Activated naive CD4-positive, alpha-beta T cell treated with Interleukin-2 at 50 U/mL for 16 hours (primary cell): ENCODE results near the gene KDM4C.
"Not testable (repeated sequence)": the region's sequence is repeated elsewhere in the genome, so short reads cannot be mapped to it uniquely, and the experiment has no call there.

ENCODE experiments used
- DNase-seq: peaks from one replicate; pipeline ENCODE4 v3.0.0-alpha.2; 2020

The KDM4C gene

DNA sequence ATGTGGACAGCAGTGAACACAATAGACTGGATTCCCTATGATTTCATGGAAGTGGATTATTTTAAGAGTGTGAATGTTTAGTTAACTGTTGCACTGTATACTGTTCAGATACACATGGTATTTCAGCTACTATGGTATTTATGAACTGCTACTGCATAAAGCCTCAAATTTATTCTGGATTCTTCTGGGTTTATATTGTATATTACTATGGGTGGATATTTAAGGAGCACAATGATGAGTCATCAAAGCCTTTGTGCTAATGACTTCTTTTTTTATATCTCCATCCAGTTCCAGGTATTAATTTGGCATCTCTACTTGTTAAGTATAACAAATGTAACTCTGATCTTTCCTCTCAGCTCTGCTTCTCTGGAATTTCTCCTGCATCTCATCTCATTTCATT, 6.8 kb downstream of the KDM4C start:
- no peak for DNase-seq

DNA sequence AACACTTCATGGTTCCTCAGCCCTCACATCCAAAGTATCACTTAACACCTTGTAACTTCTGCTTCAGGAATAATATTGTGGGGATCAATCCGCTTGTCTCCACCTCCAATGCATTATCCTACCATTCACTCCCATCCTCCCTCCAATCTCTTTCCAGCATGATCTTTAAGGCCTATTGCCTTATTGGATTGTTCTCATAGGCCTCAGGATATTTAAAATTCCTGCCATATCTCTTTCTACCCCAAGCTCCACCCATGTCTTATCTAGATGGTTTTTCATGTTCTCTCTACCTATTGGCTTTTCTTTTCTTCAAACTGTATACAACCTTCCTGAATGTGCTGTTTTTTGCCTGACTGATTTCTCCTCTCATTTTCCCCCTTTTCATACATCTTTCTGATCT, 7.2 kb downstream of the KDM4C start:
- no peak for DNase-seq

DNA sequence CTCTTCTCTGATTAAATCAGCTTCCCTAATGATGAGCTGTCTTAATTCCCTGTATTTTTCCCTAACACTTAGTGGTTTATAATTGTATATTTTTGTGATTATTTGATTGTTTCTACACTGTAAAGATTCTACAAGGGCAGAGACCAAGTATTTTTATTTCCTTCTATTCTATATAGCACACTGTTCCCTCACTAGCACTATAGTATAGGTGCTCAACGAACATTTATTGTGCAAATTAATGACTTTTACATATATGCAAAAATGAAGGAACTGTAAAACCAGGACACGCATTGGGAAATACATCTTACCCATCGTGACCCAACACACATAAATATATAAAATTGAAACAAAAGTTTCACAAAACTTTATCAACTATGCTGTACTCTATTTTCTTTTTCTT, 7.6 kb downstream of the KDM4C start:
- DNase-seq: no peak

DNA sequence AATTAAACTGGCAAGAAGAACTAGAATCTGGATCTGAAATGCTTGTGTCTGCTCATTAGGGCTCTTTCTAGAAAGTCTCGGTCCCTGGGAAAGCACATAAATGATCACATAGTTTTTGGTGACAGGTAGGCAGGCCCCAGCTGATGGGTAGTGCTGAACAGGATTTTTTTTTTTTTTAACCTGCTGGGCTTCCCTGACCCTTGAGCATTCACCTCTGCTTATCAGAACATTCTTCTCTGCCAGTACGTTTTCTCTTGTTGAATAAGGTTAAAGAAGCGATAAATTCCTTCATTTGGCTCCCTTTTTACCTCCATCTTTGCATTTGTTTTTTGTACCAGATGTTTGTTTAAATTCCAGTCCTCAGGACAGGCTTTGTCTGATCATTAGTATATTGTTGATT, 8.8 kb downstream of the KDM4C start:
- DNase-seq: no peak

DNA sequence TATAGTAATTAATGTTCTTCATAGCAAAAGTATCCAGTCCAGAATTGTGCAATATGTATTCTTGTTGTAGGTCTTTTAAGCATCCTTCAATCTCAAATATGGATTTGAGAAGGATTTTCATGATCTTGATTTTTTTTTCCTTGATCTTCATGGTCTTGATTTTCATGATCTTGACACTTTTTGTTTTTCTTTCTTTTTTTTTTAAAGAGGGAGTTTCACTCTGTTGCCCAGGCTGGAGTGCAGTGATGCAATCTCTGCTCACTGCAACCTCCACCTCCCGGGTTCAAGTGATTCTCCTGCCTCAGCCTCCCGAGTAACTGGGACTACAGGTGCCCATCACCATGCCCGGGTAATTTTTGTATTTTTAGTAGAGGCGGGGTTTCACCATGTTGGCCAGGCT, 10.8 kb downstream of the KDM4C start:
- DNase-seq: not testable (repeated sequence)

DNA sequence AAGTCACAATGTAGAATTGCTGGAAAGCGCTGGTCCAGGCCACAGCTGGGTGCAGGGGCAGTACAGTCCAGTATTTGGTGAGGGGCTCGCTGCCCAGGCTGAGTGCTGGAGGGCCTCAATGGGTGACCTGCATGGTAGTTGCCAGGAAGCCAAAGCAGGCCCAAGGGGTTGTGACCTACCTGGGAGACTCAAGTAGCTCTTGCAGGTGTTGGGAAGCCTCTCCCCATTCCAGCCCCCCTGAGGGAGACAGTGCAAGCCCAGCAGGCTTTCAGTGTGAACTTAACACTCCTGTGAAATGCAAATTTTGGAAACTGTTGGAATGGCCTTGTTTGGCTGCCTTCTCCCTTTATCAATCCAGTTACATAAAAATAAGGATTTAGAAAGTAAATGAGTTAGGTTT, 13.9 kb downstream of the KDM4C start:
- DNase-seq: no peak

DNA sequence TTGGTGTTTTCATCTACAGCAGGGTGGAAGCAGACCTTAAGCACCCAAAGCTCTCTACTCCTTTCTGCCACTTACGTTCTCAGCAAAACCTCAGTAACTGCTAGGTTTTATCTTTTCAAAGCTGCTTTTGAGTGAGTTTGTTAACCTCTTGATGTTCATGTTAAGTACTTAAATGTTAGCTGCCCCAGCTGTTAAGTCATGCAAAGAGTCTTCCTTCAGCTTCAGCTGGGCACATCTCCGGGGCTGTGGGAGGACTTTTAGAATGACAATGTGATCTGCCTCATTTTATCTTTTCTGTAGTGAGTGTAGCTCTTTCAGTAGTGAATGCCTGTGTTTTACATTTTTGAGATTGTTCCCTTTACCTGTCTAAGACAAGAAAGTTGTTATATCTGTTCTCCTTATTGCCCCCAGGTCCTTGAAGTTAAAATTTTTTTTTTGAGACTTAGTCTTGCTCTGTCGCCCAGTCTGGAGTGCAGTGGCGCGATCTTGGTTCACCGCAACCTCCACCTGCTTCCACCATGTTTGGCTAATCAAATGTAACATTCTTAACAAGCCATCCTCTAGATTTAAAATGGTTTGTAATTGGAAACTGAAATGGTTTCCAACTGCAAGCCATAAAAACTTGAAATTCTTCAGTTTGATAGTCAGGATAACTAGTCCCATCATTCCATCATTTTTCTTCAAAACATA, 19.6 kb downstream of the KDM4C start:
- no peak for DNase-seq

DNA sequence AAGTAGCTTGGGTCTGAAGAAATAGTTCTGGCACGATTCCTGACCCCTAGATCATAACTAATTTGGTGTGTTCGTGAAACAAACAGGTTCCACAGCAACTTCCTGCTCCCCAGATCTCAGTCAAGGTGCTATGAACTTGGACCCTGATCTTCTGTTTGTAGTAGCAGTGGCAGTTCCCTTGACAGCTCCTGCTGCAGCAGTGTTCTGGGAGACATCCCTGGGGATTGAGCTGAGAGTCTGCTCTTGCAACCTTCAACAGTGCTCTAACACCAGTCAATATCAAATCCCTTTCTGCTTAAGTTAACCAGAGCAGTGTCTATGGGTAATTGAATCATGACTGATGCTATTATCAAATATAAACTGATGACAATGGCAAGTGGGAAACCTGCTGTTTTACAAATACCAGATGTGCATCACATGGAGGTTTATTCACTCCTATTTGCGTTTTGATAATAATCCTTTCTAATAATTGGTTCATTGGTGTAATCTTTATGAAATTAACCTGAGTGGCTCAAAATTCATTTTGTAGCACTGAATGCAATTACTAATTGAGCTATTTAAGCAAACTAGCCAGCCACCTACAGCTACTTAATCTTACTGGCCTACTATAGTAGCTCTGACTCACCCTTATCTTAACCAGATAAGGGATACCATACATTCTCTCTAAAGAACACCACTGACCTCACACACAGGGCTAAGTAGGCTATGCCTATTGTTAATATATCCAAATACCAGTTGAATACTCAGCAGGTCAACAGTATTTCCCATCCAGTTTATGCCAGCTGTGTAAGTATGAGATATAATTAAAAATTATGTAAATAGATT, 21.9 kb downstream of the KDM4C start:
- no peak for DNase-seq

DNA sequence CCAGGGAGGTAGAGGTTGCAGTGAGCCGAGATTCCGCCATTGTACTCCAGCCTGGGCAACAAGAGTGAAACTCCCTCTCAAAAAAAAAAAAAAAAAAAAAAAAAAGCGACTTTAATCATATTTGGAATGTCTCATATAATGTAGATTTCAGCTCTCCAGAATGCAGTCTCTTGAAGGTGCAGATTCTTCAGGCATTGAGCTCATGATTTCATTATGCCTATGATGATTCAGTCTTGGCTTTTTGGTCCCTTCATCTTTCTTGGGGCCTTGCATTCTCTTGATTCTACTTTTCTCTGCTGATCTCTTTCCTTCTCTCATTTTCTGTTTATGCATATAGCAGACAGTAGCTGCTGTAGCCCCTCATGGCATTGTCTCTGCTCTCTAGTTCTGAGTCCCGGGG, 22.9 kb downstream of the KDM4C start:
- DNase-seq: no peak

DNA sequence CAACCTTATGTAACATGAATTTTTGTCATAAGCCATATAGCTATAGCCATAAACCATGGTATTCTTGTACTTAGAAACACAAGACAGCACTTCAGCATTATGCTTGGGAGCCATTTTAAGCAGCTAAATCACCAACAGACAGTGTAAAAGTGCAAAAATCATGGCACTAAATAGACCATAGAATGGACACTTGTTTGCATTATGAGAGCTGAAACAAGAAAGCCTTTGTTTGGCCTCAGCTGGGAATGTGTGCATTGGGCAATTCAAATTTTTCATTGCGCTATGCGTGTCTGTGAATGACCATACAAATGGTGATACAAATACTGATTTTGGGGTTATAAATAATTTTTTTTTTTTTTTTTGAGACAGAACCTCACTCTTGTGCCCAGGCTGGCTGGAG, 23.7 kb downstream of the KDM4C start:
- DNase-seq: no peak

DNA sequence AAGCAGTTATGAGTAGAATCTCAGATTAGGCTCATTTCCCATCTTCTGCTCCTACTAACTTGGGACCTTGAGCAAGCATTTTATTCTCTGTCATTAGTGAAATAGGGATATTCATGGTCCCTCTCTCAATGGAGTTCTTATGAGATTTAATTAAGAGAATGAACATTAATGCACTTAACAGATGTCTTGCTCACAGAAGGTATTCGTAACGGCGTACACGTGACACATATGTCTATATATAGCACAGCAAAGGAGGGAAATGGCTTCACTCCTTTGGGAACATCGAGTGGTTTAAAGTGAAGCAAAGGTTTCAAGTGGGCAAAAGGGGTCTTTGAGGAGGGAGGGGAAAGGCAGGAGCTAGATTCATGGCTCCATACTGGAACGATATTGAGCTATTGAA, 24.6 kb downstream of the KDM4C start:
- no peak for DNase-seq

DNA sequence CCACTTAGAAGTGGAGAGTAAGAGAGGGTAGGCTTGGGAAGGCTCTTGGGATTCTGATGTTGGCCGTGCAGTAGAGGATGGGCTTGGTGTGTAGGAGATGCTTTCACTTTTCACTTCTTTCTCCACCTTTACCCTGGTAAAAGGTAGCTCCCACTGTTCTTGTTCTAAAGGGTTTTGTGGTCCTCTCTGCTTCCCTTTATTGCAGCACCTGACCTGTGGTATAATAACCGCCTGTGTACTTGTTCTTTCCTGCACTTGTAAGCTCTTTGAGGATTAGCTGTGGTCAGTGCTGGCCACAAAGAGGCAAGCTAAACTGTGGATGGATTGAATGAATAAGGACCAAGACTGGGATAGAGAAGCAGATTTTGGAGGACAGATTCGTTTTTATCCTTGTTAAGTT, 25.2 kb downstream of the KDM4C start:
- DNase-seq: no peak

DNA sequence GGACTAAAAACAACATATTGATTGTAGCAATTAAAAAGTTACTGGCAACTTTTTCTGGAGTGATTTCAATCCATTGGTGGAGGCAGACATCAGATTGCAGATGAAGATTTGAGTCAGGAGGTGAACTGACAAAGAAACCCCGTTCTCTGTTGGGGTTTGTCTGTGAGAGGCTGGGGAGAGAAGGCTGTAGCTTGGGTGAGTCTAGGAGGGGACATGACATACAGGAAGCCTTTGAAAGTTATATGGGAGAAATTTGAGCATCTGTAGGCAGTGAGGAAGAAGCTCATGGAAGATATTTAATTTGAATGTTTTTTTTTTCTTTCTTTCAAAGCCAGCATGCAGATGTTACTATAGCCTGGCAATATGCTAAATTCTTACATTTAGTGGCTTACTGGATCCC, 26.0 kb downstream of the KDM4C start:
- no peak for DNase-seq

DNA sequence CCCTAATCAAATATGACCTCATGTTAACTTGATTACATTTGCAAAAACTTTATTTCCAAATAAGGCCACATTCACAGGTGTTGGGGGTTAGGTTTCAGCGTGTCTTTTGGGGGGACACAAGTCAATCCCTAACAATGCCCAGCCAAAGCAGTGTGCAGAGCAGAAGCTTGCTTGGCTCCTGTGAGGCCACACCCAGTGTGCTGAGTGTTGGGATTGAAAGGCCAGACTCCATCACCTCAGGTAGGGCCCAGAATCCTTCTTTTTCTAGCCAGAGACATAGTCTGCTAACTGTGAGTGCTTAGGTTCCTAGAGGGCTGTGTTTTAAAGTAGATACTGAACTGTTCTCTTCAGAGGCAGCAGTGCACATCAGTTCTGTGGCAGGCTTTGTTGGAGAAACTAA, 27.9 kb downstream of the KDM4C start:
- DNase-seq: no peak

DNA sequence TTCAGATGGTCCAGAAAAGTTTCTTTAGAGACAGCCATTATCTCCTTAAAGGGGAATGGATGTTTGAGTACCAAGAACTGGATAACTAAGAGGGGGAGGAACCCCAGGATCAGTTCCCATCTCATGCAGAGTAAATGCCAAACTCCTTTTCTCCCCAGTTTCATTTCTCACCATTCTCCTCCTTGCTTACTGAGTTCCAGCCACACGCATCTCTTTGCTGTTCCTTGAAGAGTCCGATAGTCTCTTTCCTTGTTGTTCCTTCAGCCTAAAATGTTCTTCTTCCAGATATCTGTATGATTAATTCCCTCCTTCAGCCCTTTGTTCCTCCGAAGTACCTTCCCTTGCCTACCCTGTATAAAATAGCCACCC, 30.0 kb downstream of the KDM4C start:
- no peak for DNase-seq

DNA sequence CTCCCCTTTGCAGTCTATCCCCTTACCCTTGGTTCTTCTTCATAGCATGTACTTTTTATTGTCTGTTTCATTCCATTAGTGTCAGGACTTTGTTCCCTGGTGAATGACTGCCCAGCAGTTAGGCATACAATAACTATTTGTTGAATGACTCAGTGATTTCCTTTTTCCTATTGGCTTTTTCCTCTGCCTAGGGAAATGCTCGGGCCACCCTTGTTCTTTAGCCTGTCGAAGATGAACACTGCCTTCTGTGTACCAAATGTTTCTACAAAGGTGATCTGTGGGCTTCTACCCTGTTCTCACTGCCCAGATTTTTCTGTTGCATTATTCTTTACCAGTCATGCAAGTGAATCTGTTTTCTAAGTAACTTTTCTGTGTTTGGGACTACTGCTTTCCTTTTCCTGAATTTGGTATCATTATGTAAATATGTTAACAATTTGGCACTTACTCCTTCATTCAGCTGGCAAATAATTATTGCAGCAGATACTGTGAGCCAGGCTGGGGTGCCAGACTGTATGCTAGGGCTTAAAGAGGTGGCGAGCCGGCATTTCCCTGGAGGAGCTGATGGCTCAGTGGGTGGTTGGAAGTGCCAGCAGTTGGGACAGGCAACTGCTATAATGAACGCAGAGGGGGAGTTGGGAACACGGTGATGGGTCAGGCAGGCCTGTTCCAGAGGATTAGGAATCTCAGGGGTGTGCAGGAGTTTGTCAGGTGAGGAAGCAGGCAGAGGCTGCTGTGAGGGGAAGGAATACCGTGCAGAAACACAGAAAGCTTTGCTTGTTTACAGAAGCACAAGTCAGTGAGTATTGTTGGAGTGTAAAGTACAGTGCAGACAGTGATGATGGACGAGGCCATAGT, 30.6 kb downstream of the KDM4C start:
- no peak for DNase-seq

DNA sequence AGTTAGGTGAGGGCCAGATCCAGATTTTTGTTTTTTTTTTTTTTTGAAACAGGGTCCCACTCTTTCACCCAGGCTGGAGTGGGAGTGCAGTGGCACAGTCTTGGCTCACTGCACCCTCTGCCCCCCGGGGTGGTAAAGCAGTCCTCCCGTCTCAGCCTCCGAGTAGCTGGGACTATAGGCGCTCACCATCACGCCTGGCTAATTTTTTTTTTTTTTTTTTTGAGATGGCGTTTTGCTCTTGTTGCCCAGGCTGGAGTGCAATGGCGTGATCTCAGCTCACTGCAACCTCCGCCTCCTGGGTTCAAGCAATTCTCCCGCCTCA, 31.2 kb downstream of the KDM4C start:
- not testable (repeated sequence) for DNase-seq

DNA sequence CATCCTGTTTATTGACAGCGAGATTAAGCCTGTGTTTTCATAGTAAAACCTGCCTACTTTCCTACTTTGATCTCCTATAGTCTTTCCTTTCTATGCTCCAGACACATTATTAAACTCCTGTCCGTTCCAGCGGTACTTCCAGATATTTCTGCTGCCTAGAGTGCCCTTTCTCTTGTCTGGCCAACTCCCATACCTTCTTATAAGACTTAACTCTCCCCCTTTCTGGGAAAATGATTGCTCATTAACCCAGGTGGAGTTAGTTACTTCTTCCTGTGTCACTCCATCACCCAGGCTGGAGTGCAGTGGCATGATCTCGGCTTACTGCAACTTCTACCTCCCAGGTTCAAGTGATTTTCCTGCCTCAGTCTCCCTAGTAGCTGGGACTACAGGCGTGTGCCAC, 33.1 kb downstream of the KDM4C start:
- DNase-seq: no peak

DNA sequence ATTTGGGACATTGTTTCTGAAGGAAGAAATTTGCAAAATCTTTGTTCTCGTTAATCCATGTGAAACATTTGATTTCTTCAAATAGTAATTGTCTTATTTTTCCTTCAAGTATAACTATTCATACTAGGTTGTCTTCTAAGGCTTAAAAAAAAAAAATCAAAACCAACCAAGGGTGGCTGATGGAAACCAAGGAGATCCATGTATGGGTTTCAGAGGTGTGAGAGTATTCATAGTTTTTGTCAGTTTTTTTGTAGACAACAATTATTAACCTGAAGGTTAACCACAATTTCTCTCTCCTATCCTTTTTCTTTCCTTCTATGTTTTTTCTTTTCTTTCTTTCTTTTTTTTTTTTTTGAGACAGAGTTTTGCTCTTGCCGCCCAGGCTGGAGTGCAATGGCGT, 35.4 kb downstream of the KDM4C start:
- no peak for DNase-seq

DNA sequence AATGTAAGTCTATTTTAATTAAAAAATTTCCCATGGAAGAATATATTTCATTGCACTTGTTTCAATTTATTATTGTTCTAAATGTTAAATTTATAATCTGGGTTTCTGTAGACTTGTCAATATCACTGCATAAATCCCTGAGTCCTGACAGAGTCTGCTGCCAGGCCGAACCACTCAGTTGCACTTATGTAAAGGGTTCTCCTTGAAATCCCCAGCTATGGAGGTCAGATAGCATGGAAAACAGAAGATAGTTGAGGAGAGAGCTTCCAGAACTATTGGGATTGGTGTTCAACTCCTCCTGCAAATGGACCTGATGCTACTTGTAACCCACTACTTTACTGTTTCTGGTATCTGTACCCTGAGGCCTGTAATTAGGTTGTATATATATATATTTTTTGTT, 37.2 kb downstream of the KDM4C start:
- no peak for DNase-seq

DNA sequence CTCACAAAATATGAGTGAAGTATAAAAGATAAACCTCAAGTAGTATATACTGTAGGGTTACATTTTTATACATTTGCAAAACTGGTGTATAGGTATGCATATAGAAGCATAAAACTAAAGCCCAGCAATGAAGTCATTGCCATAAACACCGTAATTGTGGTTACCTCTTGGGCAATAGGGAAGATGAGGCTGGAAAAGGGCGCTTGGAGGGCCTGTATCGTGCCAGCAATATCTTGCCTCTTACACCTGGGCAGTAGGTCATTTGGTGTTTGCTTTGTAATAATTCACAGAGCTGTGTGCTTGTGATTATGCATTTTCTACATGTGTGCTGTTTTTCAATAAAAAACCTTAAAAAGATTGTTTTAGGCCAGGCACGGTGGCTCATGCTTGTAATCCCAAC, 45.2 kb downstream of the KDM4C start:
- no peak for DNase-seq

DNA sequence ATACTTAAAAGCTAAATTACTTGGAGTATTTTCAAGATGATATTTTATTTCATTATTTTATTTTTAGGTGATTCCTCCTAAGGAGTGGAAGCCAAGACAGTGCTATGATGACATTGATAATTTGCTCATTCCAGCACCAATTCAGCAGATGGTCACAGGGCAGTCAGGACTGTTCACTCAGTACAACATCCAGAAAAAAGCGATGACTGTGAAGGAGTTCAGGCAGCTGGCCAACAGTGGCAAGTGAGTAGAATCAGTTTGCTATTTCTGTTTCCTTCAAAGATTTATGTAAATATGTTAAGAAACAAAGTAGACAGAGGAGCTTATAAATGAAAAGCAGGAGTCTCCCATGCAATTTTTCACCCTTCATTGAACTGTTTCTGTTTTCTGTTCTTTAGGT, 47.8 kb downstream of the KDM4C start:
- DNase-seq: no peak

DNA sequence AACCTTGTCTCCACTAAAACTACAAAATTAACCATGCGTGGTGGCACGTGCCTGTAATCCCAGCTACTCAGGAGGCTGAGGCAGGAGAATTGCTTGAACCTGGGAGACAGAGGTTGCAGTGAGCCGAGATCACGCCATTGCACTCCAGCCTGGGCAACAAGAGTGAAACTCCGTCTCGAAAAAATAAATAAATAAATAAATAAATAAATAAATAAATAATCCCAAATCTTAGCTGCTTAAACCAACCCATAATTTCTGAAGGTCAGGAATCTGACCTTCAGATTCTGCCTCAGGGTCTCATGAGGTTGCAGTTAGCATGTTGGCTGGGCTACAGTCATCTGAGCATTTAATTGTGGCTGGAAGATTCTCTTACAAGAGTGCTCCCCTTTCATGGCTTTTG, 48.5 kb downstream of the KDM4C start:
- not testable (repeated sequence) for DNase-seq

DNA sequence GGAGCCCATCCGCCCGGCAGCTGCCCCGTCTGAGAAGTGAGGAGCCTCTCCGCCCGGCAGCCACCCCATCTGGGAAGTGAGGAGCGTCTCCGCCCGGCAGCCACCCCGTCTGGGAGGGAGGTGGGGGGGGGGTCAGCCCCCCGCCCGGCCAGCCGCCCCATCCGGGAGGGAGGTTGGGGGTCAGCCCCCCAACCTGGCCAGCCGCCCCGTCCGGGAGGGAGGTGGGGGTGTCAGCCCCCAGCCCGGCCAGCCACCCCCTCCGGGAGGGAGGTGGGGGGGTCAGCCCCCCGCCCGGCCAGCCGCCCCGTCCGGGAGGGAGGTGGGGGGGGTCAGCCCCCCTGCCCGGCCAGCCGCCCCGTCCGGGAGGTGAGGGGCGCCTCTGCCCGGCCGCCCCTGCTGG, 49.9 kb downstream of the KDM4C start:
- DNase-seq: not testable (repeated sequence)
